CD4-positive, alpha-beta T cell (primary cell): ENCODE measurements around the gene REM1. TPM values are rescaled to one million over a fixed set of nuclear protein-coding genes. Genes with fewer than 3 reads are reported as not detected.

Source experiments
- ATAC-seq: fragments of 200-7000 bp; cut with Tn5 transposase; one replicate; pipeline ENCODE4 v1.10.0; 2022; ENCODE audit warnings: mild to moderate bottlenecking; ENCODE audit not compliant: poor library complexity
- CTCF ChIA-PET: fragments of 350-600 bp; sonication (Branson Sonifier 250); formaldehyde crosslinking; loops from one replicate; lab custom pipeline; 2021; ENCODE audit warnings: antibody characterized with exemption, inconsistent platforms; lab: Charles Lee
- POLR2A ChIA-PET: fragments of 350-600 bp; sonication (Branson Sonifier 250); formaldehyde crosslinking; loops from one replicate; lab custom pipeline; 2021; ENCODE audit warnings: antibody characterized with exemption, inconsistent platforms; lab: Charles Lee
- DNase-seq, 14 experiments: peaks; one replicate each; pipeline ENCODE4 v3.0.0-alpha.2; 2013 to 2020; ENCODE audit warnings: mixed read lengths in 2 of 14
- H3K27ac ChIP-seq, 2 donors: one replicate each; pipeline versions ENCODE4 v1.5.1 to v1.7.0; 2013; ENCODE audit warnings: low read length in 2 of 2, low read depth in 1 of 2, mild to moderate bottlenecking in 1 of 2
- H3K27me3 ChIP-seq, 2 experiments: 1 replicate in 1 of 2; 2 replicates in 1 of 2; pipeline versions ENCODE4 v1.6.1 to v1.7.0; 2013; ENCODE audit warnings: low read length in 2 of 2, control low read depth in 1 of 2, mild to moderate bottlenecking in 1 of 2, moderate library complexity in 1 of 2; ENCODE audit not compliant: insufficient read depth in 2 of 2, control insufficient read depth in 1 of 2
- H3K36me3 ChIP-seq: one replicate; pipeline ENCODE4 v1.6.1; 2013; ENCODE audit warnings: low read length, control low read depth; ENCODE audit not compliant: insufficient read depth
- H3K4me1 ChIP-seq: one replicate; pipeline ENCODE4 v1.6.1; 2013; ENCODE audit warnings: low read length, control low read depth; ENCODE audit not compliant: insufficient read depth
- H3K4me3 ChIP-seq: one replicate; pipeline ENCODE4 v1.5.1; 2013; ENCODE audit warnings: mild to moderate bottlenecking, low read length, moderate library complexity
- H3K9me3 ChIP-seq, 2 experiments: 1 replicate in 1 of 2; 2 replicates in 1 of 2; pipeline versions ENCODE4 v1.6.1 to v1.7.0; 2013; ENCODE audit warnings: low read length in 2 of 2, mild to moderate bottlenecking in 2 of 2, control low read depth in 1 of 2, moderate library complexity in 1 of 2; ENCODE audit not compliant: control insufficient read depth in 1 of 2, insufficient read depth in 1 of 2
- H3K27ac Mint-ChIP-seq: one replicate; pipeline ENCODE4 v1.8.0; 2020; ENCODE audit warnings: mixed read lengths
- H3K27me3 Mint-ChIP-seq: one replicate; pipeline ENCODE4 v1.8.0; 2021; ENCODE audit warnings: mixed read lengths
- H3K36me3 Mint-ChIP-seq: one replicate; pipeline ENCODE4 v1.8.0; 2021; ENCODE audit warnings: low read depth, mixed read lengths
- H3K4me1 Mint-ChIP-seq: one replicate; pipeline ENCODE4 v1.8.0; 2021; ENCODE audit warnings: low read depth, mixed read lengths
- H3K4me3 Mint-ChIP-seq: one replicate; pipeline ENCODE4 v1.8.0; 2020; ENCODE audit warnings: mild to moderate bottlenecking, mixed read lengths
- H3K9me3 Mint-ChIP-seq: one replicate; pipeline ENCODE4 v1.8.0; 2020; ENCODE audit warnings: mixed read lengths
- intact Hi-C, 2 experiments: fragments of 100-400 bp; cut with DNase I in 1 of 2; cut with micrococcal nuclease in 1 of 2; formaldehyde crosslinking; loops; one replicate each; pipeline versions ENCODE4 v1.15.1 to v1.9.0; 2023 to 2025; cut with DNase I, micrococcal nuclease
- total RNA-seq, 174 experiments: library from RNA in 2 of 174; stranded (reverse) in 2 of 174; gene quantifications; one replicate each; pipeline ENCODE4 v1.2.3 and lab custom pipeline; 2021 to 2026
- TF ChIP-seq, protein P1 (sequence below): fragments of 200-600 bp; IDR thresholded peaks from one replicate; pipeline ENCODE4 v1.8.0; 2022; ENCODE audit warnings: antibody characterized with exemption, mild to moderate bottlenecking

REM1 gene
- total RNA-seq, 2 experiments from 2014 or later, result not detected

DNA sequence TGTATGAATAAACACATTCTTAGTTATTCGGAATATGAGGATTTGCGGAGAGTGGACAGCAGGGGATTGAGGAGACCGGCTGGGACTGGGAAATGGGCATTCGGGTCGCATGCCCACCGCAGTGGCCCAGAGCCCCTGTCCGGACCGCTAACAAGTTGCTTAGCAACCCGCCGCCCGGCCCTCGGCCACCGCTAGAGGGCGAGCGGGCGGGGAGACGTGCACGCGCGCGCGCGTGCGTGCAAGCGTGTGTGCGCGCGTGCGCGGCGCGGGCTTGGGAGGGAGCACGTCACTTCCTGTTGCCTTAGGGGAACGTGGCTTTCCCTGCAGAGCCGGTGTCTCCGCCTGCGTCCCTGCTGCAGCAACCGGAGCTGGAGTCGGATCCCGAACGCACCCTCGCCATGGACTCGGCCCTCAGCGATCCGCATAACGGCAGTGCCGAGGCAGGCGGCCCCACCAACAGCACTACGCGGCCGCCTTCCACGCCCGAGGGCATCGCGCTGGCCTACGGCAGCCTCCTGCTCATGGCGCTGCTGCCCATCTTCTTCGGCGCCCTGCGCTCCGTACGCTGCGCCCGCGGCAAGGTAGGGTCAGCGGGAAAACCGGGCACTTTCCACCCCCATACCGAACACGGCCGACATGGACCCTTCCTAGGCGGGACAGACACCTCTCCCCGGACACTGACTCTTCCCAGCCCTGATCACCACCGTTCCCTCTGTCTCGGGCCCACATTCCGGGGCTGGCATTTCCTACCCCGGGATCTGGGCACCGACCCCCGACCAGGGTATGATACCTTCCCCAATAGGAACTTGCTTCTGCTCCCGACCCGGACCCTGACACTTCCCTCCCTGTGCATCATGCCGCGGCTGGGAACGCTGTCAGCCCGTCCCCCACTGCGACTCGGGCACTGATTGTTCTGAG lies 39.3 kb downstream of the REM1 start, which contains the start of gene HM13:
HM13 (plus strand) TSS at position 289 of the 918 bp plus-strand sequence; CDS start at position 399, 110 bp downstream.
- Histone ChIP-seq H3K4me1 (peaks cover 46% of the 10 kb centered on the region), H3K9me3 (no peaks in the 10 kb centered on the region), H3K36me3 (peaks cover 5% of the 10 kb centered on the region), H3K27me3 (no peaks in the 10 kb centered on the region), H3K27ac (peak within 1 kb of the TSS; percentile 37 to 69), H3K4me3 (peak within 1 kb of the TSS; percentile 99)
- no peak within 1 kb of the TSS for H3K27ac Mint-ChIP-seq
- peaks cover 7% of the 10 kb centered on the region for H3K36me3 Mint-ChIP-seq
- no peak within 1 kb of the TSS for H3K4me3 Mint-ChIP-seq
- DNase-seq, result peak; percentile 81 to 96 (median 86)
- ChIA-PET CTCF (interaction anchor here (0.7 to 4.8 kb wide), 6 partner anchors 12 to 209 kb away, joined by 3 to 30 read pairs (median 4); partner anchors contain the start of gene ID1), POLR2A (interaction anchor here (1.4 kb wide), 1 partner anchor 58 kb away, joined by 4 read pairs; no protein-coding TSS in a partner anchor)
- H3K4me1 Mint-ChIP-seq, result peaks cover 7% of the 10 kb centered on the region
- intact Hi-C loops, result loop anchor here in 1 of 2 experiments (2.0 to 5.0 kb wide), 3 partner anchors 33 to 210 kb away; a partner anchor contains a TSS
- no peaks in the 10 kb centered on the region for H3K27me3 Mint-ChIP-seq
- ATAC-seq, result peak; percentile 82
- TF ChIP-seq, protein P1, sequence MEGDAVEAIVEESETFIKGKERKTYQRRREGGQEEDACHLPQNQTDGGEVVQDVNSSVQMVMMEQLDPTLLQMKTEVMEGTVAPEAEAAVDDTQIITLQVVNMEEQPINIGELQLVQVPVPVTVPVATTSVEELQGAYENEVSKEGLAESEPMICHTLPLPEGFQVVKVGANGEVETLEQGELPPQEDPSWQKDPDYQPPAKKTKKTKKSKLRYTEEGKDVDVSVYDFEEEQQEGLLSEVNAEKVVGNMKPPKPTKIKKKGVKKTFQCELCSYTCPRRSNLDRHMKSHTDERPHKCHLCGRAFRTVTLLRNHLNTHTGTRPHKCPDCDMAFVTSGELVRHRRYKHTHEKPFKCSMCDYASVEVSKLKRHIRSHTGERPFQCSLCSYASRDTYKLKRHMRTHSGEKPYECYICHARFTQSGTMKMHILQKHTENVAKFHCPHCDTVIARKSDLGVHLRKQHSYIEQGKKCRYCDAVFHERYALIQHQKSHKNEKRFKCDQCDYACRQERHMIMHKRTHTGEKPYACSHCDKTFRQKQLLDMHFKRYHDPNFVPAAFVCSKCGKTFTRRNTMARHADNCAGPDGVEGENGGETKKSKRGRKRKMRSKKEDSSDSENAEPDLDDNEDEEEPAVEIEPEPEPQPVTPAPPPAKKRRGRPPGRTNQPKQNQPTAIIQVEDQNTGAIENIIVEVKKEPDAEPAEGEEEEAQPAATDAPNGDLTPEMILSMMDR, result peak; percentile 95
- H3K9me3 Mint-ChIP-seq, result no peaks in the 10 kb centered on the region

GRCh38 chr20:31515072-31515774 lies 40.1 kb downstream of the REM1 start:
- Histone ChIP-seq H3K4me1 (peaks cover 52% of the 10 kb centered on the region), H3K4me3 (peak overlapping the region; percentile 99), H3K27me3 (no peaks in the 10 kb centered on the region), H3K36me3 (peaks cover 7% of the 10 kb centered on the region), H3K9me3 (no peaks in the 10 kb centered on the region), H3K27ac (peak overlapping the region; percentile 37 to 69)
- ChIA-PET POLR2A (interaction anchor here (1.4 kb wide), 1 partner anchor 58 kb away, joined by 4 read pairs; no protein-coding TSS in a partner anchor), CTCF (interaction anchor here (0.9 to 4.8 kb wide), 3 partner anchors 13 to 98 kb away, joined by 3 to 30 read pairs (median 11); no protein-coding TSS in a partner anchor)
- ATAC-seq, result no peak
- no peak overlapping the region for H3K27ac Mint-ChIP-seq
- intact Hi-C loops, result loop anchor here in 1 of 2 experiments (2.0 kb wide), 2 partner anchors 98 to 210 kb away; no protein-coding TSS in a partner anchor
- DNase-seq, result no peak
- H3K27me3 Mint-ChIP-seq, result no peaks in the 10 kb centered on the region
- H3K36me3 Mint-ChIP-seq, result peaks cover 13% of the 10 kb centered on the region
- no peak overlapping the region for H3K4me3 Mint-ChIP-seq
- H3K4me1 Mint-ChIP-seq, result peaks cover 16% of the 10 kb centered on the region
- H3K9me3 Mint-ChIP-seq, result no peaks in the 10 kb centered on the region
- TF ChIP-seq, protein P1, result no peak

DNA sequence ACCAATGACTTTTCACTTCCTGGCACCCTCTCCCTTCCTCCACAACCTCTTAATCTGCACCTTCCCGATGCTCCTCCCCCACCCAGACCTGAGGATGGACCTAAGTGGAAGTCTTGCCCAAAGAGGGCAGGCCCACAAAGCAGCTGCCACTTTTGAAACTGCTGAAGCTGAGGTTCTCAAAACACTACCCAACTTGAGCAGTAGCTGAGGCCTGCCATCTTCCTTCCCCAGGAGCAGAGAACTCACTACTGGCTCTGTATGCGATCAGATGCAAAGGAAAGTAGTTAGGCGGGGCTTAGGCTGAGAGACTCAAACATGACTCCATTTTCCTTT lies 40.7 kb downstream of the REM1 start:
- DNase-seq (peak in 1 of 14 experiments; percentile 12), ATAC-seq (no peak)
- Mint-ChIP-seq H3K27me3 (no peaks in the 10 kb centered on the region), H3K4me3 (no peak overlapping the region), H3K4me1 (peaks cover 21% of the 10 kb centered on the region), H3K27ac (no peak overlapping the region), H3K36me3 (peaks cover 18% of the 10 kb centered on the region), H3K9me3 (no peaks in the 10 kb centered on the region)
- TF ChIP-seq, protein P1, result no peak
- ChIA-PET POLR2A (interaction anchor here (0.9 kb wide), 1 partner anchor 9 kb away, joined by 3 read pairs; no protein-coding TSS in a partner anchor), CTCF (interaction anchor here (0.9 to 4.8 kb wide), 2 partner anchors 13 to 97 kb away, joined by 3 to 30 read pairs; no protein-coding TSS in a partner anchor)
- no peaks in the 10 kb centered on the region for H3K27me3 ChIP-seq
- no peaks in the 10 kb centered on the region for H3K9me3 ChIP-seq
- intact Hi-C loops, result loop anchor here in 1 of 2 experiments (2.0 kb wide), 2 partner anchors 97 to 209 kb away; no protein-coding TSS in a partner anchor
- peak overlapping the region; percentile 99 for H3K4me3 ChIP-seq
- peak overlapping the region in 1 of 2 donors; percentile 69 for H3K27ac ChIP-seq
- peaks cover 7% of the 10 kb centered on the region for H3K36me3 ChIP-seq
- peaks cover 58% of the 10 kb centered on the region for H3K4me1 ChIP-seq
